ENCODE data around the gene PIK3C2B.

PIK3C2B gene

DNA sequence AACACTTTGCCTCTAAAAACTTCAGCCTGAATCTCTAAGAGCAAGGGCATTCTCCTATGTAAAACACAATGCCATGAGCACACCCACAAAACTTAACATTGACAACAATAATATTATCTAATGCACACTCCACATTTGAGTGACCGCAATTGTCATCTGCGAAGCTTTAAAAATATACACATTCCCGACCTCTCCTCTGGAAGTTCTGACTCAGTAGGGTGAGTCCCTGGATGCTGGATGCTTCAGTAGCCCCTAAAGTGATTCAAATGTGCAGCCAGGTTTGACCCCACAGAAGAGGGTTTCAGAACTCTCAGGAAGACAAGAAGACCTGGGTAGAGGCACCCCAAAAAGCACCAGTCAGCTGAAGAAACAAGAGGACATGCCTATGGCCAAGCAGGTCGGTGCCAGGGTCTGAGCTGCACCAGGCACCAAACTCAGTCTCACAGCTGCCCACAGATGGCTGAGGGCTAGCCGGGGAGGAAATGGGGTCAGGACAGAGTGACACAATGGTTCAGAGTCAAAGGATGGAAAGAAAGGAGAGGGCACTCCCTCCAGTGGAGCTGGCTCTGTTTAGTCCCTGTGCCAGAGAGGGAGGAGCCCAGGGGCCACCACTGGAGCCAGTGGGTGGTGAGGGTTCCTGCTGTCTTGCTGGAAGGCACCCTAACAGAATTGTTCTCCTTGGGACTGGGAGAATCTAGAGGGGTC, 17.4 kb downstream of the PIK3C2B start:
- DNase-seq, result no peak

DNA sequence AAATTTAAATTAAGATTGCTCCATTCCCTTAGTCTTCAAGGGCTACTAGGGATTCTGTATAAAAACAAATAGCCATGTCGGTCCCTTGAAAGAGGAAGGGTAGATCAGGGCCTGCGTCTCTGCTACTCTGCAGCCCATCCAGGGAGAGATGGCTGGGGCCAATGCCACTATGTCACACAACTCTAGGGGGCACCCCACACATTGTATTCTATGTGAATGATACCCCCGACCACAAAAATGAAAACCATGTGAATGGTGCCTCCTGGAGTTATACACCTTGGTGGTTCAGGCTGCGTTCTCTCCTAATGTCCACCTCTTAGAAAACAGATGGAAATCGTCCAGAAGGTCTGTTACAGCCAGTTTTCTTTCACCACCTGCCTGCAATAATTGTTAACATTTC, 18.0 kb downstream of the PIK3C2B start:
- DNase-seq, result no peak

DNA sequence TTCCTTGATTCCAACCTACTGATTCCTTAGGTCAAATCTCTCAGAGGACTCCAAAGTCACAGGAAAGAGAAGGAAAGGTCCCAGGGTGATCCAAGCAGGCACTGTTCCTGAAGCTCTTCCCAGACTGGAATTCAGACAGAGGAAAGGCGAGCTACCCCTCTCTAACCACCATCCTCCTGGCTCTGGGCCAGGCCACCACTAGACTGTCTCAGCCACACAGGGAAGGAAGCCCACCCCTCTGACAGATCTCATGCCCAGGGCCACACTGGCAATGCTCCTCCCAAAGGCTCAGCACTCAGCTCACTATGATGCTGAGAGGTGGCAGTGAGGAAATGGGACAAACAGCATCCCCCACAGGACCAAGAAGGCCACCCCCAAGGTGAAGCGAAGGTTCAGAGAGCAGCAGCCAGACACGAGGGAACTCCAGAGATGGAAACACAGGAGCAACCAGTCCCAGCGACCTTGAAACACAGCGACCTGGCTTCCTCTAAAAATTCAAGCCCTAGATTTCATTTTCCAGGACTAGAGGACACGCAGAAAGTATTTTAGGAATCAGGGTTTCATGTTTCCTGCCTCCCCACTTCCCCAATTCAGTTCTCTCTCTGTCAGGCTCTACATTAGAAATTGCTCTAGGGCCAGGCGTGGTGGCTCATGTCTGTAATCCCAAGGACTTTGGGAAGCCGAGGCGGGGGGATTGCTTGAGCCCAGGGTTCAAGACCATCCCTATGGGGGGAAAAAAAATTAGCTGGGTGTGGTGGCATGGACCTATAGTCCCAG, 18.8 kb downstream of the PIK3C2B start:
- DNase-seq, result no peak

DNA sequence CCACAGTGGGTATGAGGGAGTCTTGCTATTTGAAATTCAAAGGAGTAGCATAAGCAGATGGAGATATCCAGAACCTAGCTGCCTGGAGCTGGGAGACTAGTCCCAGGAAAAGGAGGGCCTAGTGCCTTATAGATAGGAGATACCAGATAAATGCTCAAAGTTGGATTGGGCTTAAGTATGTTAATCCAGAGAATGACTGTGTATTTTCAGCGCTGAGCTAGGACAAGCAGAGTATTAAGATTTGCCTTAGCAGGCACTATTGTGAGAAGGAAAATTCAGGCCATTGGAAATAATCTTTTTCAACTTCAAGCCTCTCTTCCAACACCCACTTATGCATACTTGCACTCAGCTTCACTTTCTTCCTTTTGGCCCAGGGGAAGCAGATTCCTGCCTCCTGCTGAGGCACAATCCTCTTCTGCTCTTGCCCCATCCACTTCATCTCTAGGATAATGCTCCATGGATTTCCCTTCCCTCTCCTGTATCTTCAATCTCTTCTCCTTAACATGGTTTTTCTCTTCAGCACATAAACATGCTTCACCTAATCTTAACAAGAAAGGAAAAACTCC, 21.1 kb downstream of the PIK3C2B start:
- no peak for DNase-seq

DNA sequence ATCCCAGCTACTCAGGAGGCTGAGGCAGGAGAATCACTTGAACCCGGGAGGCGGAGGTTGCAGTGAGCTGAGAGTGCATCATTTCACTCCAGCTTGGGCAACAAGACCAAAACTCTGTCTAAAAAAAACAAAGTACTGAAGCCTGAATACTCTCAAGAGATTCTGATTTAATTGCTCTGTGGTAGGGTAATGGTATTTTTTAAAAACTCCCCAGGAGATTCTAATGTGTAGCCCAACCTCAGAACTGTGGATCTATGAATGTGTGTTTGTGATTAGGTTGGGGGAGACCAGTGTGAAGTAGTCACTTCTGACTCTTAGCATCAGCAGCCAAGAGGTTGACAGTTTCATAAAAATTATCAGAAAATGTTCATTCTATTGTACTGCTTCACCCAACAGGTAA, 21.9 kb downstream of the PIK3C2B start:
- DNase-seq, result no peak

DNA sequence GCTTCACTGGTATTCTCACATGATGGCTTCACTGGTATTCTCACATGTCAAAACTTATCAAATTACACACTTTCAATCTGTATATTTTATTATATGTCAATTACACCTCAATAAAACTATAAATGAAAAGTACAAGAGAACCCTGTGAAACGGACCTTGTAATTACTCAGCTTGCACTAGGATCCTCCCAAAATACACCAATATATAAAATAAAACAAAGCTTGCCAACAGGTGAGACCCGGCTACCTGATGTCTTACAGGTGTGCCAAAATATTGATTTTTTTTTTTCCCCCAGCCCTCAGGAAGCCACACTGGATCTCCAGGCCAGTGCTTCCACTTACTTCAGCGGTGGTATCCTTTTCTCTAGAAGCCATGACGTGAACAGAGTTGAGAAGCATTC, 22.9 kb downstream of the PIK3C2B start:
- DNase-seq, result no peak

DNA sequence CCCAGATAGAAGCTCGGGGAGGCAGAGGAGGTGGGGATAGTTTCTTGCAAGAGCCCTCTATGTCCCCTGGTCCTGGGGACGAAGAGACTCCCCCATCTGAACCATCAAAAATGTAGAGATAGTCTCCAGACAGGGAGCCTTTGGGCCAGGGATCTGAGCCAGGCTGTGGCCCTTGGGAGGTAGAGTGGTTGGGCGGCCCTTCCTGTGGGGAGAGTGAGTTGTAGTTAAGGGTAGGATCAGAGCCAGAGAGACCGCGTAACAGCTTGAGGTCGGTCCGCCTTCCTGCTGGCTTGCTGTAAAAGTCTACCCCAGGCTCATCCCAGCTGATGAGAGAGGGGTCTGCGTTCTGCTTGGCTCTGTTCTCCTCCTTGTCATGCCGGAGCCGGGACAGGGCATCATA, 25.3 kb downstream of the PIK3C2B start:
- DNase-seq, result no peak

DNA sequence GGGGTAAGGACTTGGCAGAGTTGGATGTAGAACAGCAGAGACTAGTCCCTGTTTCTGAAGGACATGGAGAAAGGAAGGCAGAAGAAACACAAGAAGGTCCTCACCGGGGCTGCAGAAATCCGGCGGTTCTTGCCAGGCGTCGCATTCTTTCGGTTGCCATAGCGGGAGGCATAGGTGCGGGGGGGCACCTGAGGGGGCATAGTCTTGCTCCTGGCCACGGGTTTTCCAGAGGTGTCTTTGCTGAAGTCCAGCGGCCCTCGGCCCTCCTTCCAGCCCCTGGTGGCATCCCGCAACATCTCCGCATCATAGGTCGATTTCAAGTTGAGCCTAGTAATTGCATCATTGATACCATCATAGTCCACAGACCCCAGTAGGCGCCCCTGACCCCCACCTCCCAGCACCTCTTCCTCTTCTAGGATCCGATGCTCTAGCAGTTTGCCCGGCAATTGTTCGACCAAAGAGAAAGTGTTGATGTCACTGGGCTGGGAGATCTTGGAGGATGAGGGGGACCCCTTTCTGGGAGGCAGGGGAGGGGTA, 25.8 kb downstream of the PIK3C2B start:
- DNase-seq, result no peak

DNA sequence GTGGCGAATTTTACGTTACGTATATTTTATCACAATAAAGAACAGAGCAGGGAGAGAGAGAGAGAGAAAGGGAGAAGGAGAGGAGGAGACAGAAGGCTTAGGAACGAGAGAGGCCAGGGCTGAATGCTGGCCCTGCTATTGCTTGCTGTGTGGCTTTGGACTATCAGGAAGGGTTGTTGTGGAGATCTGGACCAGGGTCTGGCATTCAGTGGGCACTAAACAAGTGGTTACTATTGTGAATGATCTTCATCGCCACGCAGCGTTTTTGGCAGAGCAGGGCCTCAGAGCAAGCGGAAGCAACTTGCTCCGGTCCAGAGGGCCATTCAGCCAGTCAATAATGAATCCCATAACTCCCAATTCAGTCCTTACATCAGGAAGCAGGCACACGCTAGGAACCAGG, 26.4 kb downstream of the PIK3C2B start:
- DNase-seq, result no peak

DNA sequence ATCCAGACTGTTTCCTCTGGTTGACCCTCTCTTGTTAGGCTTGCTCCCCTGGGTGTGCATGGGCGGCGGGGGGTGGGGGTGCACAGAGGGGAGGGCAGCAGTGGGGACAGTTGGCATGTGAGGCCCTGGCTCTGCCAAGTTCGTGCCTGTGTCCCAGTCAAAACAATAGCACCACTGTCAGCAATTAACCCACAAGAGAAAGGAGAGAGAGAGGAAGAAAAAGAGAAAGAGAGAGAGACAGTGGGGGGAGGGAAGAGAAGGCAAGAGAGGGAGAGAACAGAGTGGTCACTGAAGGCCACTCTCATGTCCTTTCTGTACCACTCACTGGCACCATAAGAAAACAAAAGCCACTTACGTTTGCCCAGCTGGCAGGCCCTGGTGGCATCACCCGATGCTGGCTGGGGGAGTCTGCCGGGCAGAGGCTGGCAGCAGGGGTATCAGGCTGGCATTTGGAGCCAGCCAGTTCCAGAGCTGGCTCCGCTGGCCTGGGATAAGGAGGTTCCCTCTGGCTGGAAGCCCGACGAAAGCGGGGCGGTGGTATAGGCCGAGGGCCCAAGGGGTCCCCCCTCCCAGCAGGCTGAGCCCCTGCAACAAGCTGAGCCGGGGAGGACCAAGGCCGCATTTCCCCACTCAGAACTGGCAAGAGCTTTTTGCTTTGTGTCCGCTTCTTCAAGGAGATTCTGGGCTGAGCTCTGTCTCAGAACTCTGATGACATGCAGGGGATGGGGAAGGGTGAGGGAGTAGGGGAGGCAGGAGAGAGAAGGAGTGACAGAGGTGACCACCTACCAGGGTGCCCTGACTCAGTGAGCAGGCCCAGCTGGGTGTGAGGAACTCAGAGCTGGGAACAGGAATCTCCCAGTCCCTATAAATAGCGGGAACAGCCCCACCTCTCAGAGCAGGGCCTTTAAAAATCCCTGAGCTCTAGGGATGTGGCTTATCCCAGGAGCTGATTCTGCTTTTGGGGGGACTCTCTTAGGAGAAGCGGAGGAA, 27.9 kb downstream of the PIK3C2B start:
- no peak for DNase-seq

DNA sequence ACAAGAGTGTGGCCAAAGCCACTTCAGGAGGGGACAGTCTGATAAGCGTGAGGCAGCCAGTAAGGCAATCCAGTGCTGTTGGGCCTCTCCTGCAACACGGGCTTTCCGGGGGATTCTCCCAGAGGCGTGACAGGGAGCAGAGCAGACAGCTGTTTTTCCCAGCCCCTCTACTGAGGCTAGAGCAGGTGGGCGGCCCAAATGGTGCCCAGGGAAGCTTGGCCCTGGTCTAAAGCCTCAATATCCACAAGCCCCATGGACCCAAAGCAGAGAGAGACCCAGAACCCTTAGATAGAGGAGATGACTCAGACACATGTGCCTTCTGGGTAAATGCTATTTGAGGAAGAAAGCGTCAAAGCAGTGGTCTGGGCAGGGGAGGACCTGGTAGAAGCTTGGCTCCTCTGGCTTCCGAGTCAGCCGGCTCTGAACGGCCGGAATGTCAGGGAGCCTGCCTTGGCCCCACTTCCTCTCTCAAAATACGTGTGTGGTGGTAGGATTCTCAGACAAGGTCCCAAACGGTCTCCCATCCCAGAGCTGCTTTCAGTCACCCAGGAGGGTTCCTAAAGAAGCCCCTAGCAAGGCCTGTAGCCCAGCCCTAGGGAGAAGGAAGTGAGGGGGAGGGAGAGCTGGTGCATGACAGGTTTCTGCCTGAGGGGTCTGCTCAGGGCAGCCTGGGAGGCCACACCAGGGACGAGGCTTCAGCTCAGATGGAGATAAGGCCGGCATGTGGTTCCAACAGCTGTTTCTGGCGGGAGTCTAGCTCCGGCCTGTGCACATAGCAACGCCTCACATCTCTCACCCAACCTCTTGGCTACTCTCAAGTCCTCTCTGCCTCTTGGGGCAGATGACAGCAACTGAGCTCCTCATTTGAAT, 28.8 kb downstream of the PIK3C2B start:
- no peak for DNase-seq

DNA sequence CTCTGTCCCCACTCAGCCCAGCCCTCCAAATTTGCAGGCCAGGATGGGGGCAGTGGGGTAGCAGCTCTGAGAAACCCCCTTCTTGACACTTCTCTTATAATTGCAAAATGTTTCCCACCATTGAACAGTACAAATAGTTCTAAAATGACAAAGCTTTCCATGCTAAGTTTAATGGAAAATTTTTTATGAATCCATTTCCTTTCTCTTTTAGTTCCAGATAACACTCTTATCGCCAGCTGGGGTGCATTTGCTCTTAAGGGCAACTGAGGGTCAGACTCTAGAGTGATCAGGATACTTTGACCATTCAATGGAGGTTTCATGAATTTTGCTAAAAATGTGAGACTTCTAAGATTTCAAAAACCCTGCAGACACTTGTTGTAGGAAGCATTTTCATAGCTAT, 29.9 kb downstream of the PIK3C2B start:
- DNase-seq, result no peak

DNA sequence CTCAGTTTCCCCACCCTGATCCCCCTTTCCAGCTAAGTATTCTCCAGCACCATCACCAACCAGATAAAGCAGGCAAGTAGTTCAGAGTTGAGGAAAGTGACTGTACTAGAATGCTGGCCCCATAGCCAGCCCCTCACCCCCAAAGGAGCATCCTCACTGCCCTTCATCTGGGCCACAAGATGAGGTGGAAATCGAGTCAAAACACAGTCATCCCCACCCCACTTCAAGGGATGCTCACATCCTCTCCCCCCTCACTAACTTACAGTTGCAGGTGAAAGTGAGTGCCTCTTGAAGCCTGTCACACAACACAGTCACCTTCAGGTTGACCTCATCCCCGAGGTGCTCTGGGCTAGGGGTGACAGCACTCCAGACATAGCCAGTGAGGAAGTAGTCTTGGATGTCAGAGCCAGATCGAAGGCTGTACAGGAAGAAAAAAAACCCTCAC, 30.4 kb downstream of the PIK3C2B start:
- DNase-seq, result no peak

DNA sequence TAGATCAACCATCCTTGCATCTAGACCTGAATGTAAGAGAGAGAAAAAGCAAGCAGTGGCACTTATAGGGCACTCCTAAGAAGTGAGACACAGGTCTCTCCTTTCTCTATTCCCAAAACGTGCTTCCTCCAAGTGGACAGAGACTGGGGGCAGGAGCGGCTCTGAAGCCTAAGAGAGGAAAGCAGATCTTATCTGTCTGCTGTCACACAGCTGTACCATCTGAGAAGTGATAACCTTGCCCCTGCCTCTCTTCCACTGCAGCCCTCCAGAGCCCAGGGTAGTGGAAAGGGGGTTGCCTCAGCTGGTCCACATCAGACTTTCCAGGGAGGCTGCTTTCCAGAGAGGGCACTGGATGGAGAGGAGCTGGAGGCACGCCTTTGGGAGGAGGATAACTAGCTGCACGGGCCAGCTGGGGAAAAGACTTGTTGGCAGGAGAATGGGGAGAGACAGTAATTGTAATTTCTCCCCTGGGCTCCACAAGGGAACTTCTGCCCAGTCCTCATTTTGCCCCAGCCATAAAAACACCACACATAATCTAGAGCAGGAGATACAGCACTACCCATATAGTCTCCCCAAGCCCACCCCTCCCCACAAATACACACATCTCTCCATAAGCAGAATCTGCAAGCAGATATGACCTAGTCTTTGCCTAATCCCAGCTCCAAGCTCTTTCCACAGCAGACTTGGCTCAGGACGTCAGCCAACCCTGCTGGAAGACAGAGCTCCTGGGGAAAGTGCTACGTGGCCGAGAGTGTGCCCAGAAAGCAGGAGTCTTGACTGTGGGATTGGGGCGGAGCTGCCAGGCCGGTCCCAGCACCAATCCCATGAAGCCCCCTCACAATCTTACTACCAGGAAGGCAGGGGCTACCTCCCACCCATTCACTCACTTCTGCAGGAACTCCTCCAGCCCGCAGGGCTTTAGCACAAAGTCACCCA, 31.2 kb downstream of the PIK3C2B start:
- DNase-seq, result no peak

DNA sequence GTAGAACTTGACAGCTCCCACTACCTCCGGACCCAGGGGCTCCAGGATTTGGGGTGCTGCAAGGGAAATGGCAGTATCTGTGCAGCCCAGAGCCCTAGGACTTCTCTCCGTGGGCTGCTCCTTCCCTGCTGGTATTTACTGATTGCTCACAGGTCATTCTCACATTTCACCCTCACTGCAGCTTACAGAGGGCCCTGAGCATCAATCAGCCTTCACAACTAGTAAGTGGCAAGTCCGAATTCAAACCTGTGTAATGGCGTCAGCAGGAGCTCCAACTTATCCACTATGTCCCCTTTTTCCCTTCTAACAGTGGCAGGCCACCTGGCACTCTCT, 32.4 kb downstream of the PIK3C2B start:
- DNase-seq, result no peak

DNA sequence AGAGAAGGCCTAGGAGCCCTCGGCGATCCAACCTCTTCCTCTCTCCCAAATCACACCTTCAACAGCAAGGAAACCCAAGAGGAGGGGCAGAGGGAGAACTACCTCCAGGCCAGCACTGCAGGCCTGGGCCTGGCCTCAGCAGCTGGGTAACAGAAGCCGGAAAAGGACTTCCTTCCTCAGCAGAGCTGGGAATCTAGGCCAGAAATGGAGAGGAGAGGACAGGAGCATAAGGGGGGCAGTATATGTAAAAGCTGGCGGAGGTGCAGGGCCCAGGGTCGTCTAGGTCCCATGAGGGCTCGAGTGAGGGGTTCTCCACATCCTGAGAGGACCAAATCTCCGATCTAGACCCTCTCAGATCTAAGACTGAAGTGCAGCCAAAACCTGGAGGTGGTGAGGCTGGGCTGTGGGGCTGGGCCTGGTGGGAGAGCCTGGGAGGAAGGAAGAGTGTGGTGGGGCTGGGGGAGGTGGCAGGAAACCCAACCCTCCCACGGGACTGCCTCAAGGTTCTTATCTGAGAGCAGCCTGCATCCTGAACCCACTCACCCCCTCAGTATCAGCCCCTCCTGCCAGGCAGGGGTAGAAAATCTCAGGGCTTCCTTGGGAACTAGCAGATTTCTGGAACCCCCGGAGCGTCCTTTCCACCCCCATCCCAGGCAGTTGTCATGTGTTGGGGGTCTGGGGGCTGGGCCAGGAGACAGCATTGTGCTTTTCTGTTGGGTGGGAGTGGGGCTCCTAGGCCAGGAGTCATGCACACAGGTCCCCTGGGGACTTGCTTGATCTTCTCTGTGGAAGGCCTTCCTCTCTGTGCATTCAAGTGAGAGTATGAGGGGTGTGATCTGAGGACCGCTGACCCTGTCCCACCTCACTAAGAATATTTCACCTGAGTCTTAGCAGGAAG, 33.0 kb downstream of the PIK3C2B start:
- DNase-seq, result no peak

DNA sequence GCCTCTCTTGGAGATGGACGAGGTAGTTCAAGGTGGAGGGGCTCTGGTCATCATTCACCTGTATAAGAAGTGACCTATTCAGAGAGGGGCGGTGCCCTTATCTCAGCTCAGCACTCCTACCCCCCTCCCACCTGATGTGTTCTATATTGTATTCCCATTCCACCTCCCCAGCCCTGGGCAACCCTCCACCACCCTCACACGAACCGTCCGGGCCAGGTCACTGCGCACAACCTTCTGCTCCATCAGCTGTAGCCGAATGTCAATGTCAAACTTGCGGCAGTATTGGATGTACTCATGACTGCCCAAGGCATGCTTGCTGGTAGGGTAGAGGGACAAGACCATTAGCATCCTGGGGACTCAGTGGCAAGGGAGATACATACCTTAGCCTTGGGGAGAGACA, 34.3 kb downstream of the PIK3C2B start:
- DNase-seq, result no peak

DNA sequence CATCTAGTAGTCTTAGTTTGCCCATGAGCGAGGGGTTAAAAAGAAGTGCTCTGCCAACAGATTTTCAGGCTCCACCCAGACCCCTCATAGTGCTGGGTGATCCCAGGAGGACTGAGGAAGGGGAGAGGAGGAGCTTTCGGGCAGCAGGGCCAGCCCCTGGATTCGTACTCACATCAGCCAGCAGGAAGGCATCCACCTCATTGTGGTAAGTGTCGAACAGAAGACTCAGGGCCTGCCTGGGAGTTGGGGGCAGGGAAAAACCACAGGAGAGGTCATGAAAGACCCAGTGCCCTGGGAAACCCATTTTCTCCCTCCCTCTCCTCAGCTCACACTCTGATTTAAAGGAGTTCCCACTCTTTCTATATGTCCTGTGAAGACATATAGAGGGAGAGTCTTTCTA, 34.9 kb downstream of the PIK3C2B start:
- DNase-seq, result no peak

DNA sequence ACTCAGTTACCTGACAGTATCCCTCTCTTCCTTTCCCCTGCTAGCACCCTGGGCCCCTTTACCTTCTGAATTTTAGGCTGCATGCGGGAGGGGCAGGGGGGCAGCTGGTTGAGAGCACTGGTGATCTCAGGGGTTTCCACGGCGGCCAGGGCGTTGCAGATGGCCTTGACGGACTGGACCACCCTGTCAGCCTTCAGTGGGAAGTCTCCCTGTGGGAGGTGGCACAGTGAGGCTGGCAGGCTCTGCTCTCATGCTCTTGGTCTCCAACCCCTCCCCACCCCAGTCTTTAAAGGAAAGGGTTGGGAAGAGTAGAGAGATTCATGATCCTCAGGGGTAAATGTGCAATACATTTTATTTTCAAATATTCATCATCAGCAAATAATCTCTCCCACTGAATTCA, 36.9 kb downstream of the PIK3C2B start:
- DNase-seq, result no peak
